Measurements from ENCODE around the gene SAMD3.

DNA sequence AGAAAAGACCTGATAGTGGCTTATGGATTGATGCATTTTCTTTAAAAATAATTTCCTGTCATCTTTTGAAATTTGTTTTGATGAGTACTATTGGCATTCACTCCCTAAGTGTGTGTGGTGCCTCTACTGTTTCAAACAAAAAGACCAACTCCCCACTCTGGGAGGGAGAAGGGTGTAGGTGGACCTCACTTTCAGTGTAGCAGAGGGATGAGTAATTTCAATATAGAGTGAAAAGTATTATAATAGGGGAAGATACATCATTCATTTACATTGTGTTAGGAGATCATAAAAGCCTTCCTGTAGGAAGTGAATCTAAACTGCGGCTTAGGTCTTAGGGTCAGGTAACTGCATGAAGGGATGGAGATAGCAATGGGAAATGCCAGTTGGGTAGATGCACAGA lies 46.4 kb downstream of the SAMD3 start:
- no peak for TF ChIP-seq POLR2A (IDR thresholded peaks at IDR 0.05; ENCODE audit: low read depth, low read length)
- TF ChIP-seq TAF1 (IDR thresholded peaks at IDR 0.05; ENCODE audit: borderline replicate concordance, low read depth, low read length), result no peak

All from GM12892 (cell line).